T-helper 1 cell treated with Interleukin-12 subunit alpha and Interleukin-12 subunit beta and Interleukin-4 antibody, amounts not matched to agents 30 ng/mL and 1 ng/mL, for 36 hours (primary cell): ENCODE data around the gene MT1F. TPM values are rescaled to one million over a fixed set of nuclear protein-coding genes. Genes with fewer than 3 reads are reported as not detected.
"Not testable (repeated sequence)": the region's sequence is repeated elsewhere in the genome, so short reads cannot be mapped to it uniquely, and the experiment has no call there.

Experiments used
- intact Hi-C: fragments of 100-400 bp; cut with micrococcal nuclease; formaldehyde crosslinking; loops from one replicate; pipeline ENCODE4 v1.15.1; 2024
- total RNA-seq: library from RNA; stranded (reverse); gene quantifications from 2 replicates; pipeline ENCODE4 v1.2.3, GENCODE V29; 2022

The MT1F gene
- total RNA-seq, 1 donor from 2014 or later: 25.2 TPM

DNA sequence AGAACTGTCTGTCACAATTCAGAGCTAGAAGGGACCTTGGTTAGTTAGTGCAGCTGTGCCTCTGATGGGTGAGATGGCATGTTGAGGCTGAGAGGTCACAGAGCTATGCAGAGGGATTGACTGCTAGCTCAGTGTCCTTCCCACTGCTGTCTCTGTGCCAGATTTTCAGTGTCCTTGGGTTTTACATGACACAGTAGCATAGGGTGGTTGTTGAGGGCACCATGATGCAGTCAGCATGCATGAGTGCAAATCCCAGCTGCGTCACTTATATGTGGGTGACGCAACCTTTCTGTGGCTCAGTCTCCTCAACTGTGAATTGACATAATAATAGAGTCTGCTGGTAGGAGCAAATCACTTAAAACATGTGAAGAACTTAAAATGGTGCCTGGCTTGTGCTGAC is 16.6 kb upstream of the MT1F start:
- intact Hi-C loops: no loop called here

DNA sequence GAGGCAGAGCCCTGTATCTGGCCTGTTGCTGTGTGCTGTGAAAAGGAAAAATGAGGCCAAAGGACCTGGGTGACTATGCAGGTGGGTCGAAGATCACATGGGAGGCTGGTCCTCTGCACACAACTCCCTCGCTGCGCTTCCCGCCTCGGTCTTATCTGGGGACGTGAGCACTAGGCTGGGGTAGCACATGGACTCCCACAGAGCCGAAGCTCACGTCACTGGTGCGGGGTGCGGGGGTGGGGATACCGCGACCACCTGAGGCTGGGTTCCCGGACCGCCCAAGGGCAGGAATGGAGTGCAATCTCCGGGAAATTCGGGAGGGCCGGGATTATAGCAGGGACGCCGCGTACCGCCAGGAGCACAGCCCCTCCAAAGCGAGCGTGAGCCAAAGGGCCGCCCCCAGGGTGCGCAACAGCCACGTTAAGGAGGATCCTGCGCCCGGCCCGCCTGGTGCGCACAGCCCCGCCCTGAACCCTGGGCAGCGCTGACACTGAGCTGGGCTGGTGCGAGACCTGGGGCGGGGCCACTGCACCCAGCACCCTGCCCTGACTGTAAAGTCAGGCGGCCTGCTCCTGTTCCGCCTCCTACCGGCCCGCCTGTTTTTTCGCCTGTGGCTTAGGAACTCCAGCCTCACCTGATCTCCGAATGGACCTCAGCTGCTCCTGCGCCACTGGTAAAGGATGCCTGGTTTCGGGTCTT is 14.5 kb upstream of the MT1F start:
- intact Hi-C loops: loop anchor here (1.0 kb wide), 7 partner anchors 14 to 192 kb away; partner anchors contain the start of genes MT1E, MT1F, MT1X and MT2A

DNA sequence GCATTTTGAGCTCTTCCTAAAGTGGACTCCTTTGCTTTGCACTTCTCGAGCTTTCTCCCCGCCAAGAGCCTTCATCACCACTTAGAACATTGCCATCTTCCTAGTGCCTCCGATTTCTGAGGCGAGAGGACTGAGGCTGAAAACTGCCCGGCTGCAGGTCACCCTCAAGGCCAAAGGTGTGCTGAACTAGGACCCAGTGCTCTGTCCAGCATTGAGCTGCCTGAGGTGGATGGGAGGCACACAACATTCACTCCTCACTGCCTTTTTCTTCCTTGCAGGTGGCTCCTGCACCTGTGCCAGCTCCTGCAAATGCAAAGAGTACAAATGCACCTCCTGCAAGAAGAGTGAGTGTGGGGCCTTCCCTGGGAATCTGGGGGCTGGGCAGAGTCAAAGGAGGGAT is 13.9 kb upstream of the MT1F start:
- intact Hi-C loops: loop anchor here (1.0 kb wide), 7 partner anchors 13 to 193 kb away; partner anchors contain the start of genes MT1E, MT1F, MT1X and MT2A

DNA sequence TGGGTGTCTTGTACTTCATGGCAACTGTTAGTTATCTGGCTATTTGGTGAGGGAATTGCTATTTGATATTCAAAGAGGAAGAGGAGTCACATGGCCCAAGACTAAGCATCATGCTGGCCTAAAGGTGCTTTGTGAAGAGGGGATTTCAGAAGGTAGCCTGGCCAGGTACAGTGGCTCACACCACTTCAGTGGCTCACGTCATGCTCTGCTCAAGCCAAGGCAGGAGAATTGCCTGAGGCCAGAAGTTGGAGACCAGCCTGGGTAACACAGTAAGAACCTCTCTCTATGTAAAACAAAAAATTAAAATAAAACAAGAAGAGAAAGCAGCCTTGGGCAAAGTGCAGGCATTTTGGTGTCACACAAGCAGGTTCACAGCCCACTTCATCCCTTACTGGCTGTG is 12.4 kb upstream of the MT1F start:
- intact Hi-C loops: no loop called here

DNA sequence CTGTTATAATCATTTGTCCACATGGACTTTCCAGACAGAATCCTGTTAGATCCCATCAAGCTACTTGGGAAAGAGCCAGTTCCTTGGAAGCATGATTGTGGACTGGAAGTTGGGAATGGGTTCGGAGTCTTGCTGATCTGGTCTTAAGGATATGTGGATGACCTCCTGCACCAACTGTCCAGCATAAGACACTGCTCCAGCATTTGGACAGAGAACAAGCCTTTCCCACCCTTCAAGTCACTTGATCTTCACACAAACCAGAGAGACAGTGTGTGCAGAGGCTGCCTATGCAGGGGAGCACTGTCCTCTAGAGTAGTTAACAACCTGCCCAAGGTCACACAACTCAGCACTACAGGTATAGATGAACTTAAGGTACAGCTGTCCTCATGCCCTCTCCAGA is 11.9 kb upstream of the MT1F start:
- intact Hi-C loops: no loop called here

DNA sequence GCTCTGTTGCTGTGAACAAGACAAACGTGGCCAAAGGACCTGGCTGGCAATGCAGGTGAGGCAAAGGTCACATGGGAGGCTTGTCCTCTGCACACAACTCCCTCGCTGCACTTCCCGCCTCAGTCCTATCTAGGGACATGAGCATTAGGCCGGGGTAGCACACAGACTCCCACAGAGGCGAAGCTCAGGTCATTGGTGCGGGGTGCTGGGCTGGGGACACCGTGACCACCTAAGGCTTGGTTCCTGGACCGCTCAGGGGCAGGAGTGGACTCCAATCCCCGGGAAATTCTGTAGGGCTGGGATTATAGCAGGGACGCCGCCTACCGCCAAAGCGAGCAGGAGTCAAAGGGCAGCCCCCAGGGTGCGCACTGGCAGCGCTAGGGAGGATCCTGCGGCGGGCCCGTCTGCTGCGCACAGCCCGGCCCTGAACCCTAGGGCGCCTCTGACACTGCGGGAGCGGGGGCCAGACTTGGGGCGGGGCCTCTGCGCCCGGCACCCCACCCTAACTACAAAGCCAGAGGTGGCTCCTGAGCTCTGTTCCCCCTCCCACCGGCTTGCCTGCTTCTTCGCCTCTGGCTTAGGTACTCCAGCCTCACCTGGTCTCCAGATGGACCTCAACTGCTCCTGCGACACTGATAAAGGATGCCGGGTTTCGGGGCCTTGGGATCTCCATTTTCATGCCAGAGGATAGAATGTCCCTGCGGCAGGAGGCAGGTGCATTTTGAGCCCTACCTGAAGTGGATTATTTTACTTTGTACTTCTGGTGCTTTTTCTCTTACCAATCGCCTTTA is 9.9 kb upstream of the MT1F start:
- intact Hi-C loops: no loop called here

DNA sequence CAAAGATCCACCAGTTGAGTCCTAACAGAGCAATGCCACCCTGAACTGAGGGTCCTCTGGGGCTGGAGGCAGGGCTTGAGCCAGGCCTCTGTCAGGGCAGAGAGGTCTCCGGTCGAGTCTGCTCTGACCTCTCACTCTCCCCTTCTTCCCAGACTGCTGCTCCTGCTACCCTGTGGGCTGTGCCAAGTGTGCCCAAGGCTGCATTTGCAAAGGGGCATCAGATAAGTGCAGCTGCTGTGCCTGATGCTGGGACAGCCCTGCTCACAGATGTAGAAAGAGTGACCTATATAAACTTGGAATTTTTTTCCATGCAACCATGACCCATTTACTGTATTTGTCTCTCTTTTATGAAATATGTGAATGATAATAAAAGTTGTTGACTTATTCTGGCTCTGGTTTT is 8.5 kb upstream of the MT1F start:
- intact Hi-C loops: no loop called here

DNA sequence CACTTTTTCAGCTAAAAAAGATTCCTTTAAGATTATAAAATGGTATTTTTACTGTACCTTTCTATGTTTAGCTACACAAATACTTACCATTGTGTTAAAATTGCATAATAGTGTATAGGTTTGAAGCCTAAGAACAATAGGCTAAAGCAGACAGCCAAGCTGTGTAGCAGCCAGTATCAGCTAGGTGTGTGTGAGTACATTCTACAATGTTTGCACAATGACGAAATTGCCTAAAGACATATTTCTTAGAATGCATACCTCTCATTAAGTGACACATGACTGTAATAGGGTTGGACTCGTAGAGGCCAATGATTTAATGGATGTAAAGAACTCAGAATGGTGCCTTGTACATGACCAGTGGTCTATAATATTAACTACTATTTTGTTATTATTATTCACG is 7.9 kb upstream of the MT1F start:
- intact Hi-C loops: no loop called here

GRCh38 chr16:56651586-56651985 is 6.2 kb upstream of the MT1F start, which contains the start of gene MT1B:
Gene MT1B (plus strand): TSS chr16:56651886. CDS start chr16:56651954, 68 bp downstream.
- intact Hi-C loops: no loop called here

- intact Hi-C loops: no loop called here
Observed at GRCh38 chr16:56652600-56652999, 5.2 kb upstream of the MT1F start.

DNA sequence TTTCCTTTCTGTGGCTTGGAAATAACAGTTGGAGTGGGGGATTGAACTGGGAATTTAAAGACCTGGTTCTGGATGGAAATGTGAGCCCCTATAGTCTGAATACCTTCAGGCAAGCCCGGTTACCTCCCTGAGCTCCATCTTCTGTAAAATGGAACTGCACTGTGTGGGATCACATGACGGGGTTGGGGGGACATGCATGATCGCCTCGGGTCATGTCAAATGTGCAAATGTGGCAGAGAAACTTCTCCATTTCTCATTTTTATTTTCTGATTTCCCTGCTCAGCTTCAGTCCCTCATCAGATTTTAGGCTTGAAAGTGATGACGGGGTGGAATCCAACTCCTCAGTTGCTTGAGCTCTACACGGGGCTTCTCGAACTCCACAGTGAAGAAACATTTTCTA is 4.5 kb upstream of the MT1F start:
- intact Hi-C loops: no loop called here

GRCh38 chr16:56658327-56658875 is 642 bp downstream of the MT1F start:
- intact Hi-C loops: no loop called here

DNA sequence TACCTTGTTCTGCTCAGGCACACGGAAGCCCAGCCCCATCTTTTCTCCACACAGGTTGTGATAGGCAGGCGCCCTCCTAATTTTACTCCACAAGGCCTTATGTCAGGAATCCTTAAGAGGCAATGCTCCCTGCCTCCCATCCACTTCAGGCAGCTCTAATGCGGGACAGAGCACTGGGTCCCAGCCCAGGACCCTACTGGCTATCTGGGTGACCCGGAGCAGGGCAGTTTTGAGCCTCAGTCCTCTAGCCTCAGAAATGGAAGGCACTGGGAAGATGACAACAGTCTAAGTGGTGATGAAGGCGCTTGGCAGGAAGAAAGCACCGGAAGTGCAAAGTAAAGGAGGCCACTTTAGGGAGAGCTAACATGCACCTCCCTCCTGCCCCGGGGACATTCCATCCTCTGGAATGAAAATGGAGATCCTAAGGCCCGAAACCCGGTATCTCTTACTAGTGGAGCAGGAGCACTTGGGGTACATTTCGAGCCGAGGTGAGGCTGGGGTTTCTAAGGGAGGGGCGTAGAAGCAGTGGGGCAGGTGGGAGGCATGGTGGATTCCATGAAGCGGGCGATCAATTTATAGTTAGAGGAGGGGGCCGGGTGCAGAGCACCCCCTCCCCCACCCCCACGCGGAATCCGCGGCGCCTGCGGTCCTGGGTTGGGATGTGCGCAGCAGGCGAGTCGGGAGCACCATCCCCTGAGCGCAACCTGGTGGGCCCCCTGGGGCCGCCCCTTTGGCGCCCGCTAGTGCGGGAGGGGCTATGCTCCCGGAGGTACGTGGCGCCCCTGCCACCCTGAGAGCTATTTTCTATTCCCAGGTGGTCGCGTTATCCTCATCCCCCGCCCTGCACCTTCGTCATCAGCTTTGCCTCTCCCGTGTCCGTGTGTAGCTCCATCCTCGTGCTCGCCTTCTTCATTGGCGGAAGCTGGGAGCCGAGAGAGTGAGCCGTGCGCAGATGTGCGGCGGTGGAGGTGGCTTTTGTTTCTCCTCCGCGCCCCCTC is 4.9 kb downstream of the MT1F start:
- intact Hi-C loops: loop anchor here (1.0 kb wide), 1 partner anchor 20 kb away; the partner anchor contains the start of gene MT1X

GRCh38 chr16:56664506-56664905 is 6.7 kb downstream of the MT1F start:
- intact Hi-C loops: no loop called here

DNA sequence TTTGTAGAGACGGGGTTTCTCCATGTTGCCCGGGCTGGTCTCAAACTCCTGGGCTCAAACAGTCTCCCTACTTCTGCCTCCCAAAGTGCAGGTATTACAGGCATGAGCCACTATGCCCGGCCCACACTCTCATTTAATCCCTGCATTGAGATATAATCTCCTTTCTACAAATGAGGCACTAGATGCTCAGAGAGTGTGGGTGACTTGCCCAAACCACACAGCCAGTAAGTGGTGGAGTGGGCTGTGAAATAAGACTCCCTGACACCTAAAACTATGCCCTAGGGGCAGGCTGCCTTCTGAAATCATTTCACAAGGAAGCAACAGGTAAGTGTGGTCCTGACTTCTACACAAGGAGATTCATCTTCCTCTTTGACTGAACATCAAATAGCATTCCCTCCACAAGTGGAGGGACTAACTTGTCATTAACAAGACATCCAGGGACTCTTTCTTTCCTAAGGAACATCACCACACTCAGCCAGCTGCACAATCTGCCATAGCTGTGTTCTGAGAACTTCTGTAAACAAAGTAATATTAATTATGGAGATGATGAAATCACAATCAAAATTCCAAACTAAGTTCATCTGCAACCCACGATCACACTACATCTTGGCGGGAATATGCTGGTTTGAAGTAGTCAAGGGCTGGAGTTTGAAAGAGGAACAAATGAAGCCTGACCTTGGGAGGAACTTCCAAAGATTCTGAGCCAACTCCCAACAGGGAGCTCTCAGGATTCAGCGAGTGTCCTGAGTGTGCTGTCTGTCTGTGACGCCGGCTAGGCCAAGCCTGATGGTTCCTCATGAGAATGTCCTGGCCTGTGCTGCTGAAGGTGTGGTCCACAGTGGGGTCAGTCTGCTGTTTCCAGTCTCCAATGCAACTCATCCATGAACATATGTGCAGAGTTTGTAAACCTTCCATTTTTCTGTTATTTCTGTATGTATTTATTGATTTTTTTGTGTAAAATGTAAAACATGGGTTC is 7.8 kb downstream of the MT1F start:
- intact Hi-C loops: not testable (repeated sequence)

GRCh38 chr16:56667581-56668571 is 10.1 kb downstream of the MT1F start, which contains the start of gene MT1G:
Gene MT1G (minus strand): TSS chr16:56668065. CDS start chr16:56667993, 72 bp downstream.
- intact Hi-C loops: loop anchor here (2.0 kb wide), 1 partner anchor 15 kb away; the partner anchor contains the start of gene MT1X

GRCh38 chr16:56669005-56669839 is 11.5 kb downstream of the MT1F start, which contains the start of gene MT1H:
Gene MT1H (plus strand): TSS chr16:56669814. CDS start chr16:56669885, 71 bp downstream.
- intact Hi-C loops: loop anchor here (2.0 kb wide), 1 partner anchor 14 kb away; the partner anchor contains the start of gene MT1X
